NCI-H2081 (cell line): ENCODE data around the gene IPO8.
A peak's percentile ranks its signal among the peaks of the same experiment; 100 is the strongest.

Source experiments
- DNase-seq, 2 experiments: peaks; one replicate each; lab custom pipeline; 2025; lab: John Stamatoyannopoulos, UW

IPO8 gene

GRCh38 chr12:30695199-30696102 is at the start of gene IPO8:
Gene IPO8, minus strand, starts transcription at chr12:30695869. Its CDS starts 222 bp downstream, at chr12:30695647.
- peak; percentile 87 to 93 for DNase-seq

- DNase-seq = no peak
Measured at GRCh38 chr12:30744321-30744720, 48.7 kb upstream of the IPO8 start.

- DNase-seq = no peak
Measured at GRCh38 chr12:30740274-30740673, 44.6 kb upstream of the IPO8 start.

GRCh38 chr12:30739020-30739419 is 43.4 kb upstream of the IPO8 start:
- DNase-seq = no peak

- DNase-seq = no peak
Measured at GRCh38 chr12:30732954-30733637, 37.4 kb upstream of the IPO8 start.

DNA sequence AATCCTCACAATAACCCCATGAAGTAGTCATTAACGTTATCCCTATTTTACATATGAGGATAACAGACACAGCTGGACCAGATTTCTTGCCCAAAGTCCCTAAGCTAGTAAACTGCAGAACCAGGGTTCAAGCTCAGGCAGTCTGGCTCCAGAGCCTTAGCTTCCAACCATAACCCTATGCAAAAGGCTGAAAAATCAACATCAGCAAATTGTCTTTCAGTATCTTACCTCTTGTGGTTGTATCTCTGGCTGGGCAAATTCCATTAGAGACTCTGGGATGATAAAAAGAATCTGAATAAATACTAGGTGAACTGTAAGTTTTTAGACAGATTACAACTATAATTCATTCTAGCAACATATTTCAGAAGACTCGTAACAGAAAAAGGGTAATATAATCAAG is 34.3 kb upstream of the IPO8 start:
- DNase-seq = no peak

GRCh38 chr12:30729547-30729946 is 33.9 kb upstream of the IPO8 start:
- no peak for DNase-seq

GRCh38 chr12:30726647-30727046 is 31.0 kb upstream of the IPO8 start:
- no peak for DNase-seq

DNA sequence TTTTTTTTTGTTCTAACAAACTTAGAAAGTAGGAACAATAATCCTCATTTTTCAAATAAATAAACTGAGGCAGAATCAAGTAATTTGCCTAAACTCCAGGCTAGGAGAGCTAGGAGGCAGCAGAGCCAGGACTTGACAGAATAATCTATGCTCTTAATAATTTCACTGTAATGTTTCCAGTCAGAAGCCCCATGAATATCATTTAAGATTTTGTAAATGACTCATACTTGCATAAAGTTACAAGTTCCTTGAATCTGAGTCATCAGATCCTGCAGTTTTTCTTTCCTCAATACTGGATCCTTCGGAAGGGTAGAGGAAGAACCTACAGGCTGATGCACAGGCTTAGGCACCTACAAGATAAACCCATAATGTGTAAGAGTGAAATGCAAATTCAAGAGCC is 30.1 kb upstream of the IPO8 start:
- no peak for DNase-seq

GRCh38 chr12:30719060-30719459 is 23.4 kb upstream of the IPO8 start:
- no peak for DNase-seq

DNA sequence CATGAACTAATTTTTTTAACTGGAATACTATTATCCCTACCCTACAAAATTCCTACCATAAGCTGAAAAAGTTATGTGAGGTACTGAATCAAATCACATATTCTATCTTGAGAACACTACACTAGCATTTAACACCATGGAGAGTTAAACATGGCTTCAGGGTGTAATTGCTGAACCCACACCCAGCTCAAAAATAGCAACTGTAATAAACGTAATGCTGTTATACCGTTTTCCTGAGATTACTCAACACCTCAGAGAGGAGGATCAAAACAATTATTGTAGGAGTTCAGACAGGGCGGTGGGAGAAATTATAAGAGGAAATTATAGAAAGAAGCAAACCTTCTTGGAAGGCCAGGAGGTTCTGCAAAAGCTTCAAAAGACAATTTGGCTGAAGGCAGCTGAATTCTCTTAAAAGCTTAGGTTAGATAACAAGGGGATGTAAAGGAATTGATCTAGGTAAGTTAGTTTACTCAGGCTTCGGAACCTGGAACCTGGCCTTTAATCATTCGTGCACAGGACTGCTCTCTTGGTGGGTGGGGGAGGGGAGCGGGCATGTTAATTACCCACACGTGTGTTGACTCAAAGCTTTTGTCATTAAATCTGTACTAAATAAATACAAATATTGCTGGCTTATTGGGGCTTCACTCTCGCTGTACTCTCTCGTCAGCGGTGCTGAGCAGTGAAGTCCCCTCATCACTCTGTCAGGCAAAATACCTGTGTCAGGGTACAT is 12.1 kb upstream of the IPO8 start:
- DNase-seq = no peak

GRCh38 chr12:30706476-30706875 is 10.8 kb upstream of the IPO8 start:
- DNase-seq = peak in 1 of 2 experiments; percentile 63

DNA sequence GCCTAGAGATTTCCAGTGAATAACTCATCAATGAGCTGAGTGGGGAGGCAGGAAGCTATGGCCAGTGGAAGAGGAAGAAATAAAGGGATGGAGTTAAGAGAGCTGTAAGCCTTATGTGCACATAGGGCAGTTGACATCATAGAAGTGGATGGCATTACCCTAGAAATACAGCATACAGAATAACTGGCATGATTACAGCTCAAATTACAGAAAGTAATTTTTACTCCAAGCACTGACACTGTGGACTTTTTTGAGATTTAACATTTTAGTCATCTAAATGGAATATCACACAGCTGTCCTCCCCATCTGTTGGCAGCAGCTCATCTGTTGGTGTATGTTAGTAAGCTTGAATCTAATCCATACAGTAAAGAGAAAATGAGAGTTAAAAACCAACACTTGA is 5.4 kb upstream of the IPO8 start:
- DNase-seq = no peak

- DNase-seq = no peak
Measured at GRCh38 chr12:30700216-30700900, 4.7 kb upstream of the IPO8 start.

DNA sequence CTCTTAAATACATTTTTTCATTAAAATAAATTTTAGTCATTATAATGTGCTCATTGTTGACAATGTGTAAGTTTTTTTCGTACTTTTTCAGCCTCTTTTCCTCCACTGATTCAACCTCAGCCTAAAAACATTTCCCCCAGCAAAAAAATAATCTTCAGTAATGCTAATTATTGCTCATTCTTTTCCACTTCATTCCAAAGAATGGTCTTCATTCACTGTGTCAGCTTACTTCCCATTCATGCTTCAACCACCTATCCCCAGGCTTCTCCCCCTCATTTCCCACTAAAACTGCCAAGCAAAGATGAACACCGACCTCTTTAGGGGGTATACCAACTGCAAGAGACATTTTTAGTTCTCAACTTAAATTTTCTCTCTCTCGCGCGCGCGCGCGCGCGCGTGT is 2.7 kb upstream of the IPO8 start:
- no peak for DNase-seq

DNA sequence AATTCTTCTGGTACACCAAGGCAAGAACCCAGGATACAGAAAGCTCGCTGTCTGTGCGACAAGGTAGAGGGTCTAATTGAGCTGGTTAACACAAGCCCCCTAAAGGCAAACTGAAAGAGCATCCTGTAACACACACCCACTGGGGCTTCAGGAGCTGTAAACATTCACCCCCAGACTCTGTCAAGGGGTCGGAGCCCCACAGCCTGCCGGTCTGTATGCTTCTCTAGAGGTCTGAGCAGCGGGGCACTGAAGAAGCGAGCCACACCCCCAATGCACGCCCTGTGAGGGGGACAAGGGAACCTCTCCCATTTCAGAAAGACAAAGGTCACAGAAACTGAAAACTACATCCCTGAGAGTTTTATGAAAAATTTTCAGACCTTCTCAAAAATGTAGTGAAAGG is 1.3 kb upstream of the IPO8 start:
- no peak for DNase-seq

DNA sequence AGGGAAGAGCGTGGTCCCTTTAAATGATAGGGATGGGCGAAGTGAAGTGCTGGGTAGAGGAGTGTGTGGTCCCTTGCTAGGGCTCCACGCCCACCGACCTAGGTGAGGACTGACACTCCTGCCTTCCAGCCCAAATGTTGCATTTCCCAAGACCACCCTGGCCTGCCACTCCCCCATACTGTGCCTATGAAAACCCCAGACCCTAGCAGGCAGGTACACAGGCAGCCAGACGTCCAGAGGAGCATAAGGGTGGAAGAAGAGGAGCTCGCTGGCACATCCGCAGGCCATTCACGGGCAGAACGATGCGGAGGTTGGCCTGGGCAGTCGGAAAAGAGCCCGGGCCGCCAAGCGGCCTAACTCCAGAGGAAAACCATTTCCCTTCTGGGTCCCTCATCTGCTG is 817 bp upstream of the IPO8 start:
- DNase-seq = no peak

DNA sequence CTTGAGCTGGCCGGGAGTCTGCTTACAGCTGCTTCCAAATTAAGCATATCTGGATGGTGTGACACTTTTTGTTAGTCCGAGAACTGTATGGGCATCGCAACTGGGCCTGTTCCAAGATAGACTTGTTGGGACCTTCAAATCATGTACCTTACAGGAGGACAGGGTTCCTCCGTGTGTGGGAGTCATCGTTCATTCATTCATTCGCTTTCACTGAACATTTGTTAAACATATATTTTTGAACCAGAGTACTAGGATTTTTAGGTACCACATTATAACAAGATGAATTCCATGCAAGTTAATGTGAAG is 387 bp upstream of the IPO8 start:
- no peak for DNase-seq

DNA sequence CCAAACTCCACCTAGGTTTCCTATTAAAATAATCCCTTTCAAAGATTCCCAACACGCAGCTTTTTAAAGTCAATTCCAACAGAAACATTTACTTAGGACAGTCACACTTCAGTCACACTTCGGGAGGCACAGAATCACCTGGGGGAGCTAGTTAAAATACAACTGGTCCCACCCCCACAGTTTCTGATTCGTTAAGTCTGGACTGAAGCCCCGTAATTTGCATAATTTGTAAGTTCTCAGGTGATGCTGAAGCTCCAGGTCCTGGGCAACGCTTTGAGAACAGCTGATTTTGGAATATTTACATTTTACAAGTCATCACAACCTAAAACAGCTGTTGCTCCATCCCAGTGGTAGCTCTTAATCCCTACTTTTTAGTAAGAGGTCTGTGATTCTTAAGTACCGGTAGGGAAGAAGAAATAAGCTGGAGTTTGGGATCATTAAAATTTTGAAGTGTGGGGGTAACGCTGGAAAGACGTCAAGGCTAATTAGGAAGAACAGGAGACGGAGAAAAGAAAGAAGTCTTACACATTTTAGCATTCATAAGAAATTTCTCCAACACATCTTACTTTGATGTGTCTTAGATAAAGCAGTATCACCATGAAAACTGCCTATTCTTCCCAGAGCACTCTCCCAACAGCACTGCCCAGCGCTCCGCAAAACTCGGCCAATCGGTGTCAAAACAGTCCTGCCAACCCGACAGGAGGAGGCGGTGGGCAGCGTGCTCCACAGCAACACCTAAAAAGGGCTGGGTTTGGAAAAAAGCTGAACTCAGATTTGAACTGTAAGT is 1.1 kb downstream of the IPO8 start:
- peak; percentile 21 to 50 for DNase-seq

- DNase-seq = no peak
Measured at GRCh38 chr12:30692470-30692869, 3.2 kb downstream of the IPO8 start.

GRCh38 chr12:30691122-30691879 is 4.4 kb downstream of the IPO8 start:
- no peak for DNase-seq
